H1 (cell line): ENCODE measurements around the gene PHKA2. TPM values are rescaled to one million over a fixed set of nuclear protein-coding genes. Genes with fewer than 3 reads are reported as not detected.

Experiments used
- CTCF ChIA-PET: fragments of 300-600 bp; sonication (Branson Sonifier 250); formaldehyde crosslinking; loops from one replicate; lab custom pipeline; 2021; ENCODE audit not compliant: partially characterized antibody; lab: Charles Lee
- POLR2A ChIA-PET: fragments of 300-600 bp; sonication (Branson Sonifier 250); formaldehyde crosslinking; loops from one replicate; lab custom pipeline; 2021; ENCODE audit warnings: inconsistent platforms; ENCODE audit not compliant: partially characterized antibody; lab: Charles Lee
- DNase-seq, 2 experiments: peaks; one replicate each; pipeline versions ENCODE4 v3.0.0 to v3.0.0-alpha.2; 2010 to 2022; ENCODE audit warnings: low spot score in 2 of 2, low read depth in 1 of 2, mixed read lengths in 1 of 2
- FAIRE-seq: peaks from 2 replicates; lab custom pipeline; 2011; peaks lifted over from hg19 to GRCh38; lab: Jason Lieb, UNC
- H2AFZ ChIP-seq: 2 replicates; pipeline ENCODE4 v1.8.1; 2012; ENCODE audit warnings: low read length, inconsistent platforms
- H2AK5ac ChIP-seq: 2 replicates; pipeline ENCODE4 v1.6.1; 2013; ENCODE audit warnings: low read depth, low read length
- H2BK120ac ChIP-seq: replicated peaks from 2 replicates; pipeline ENCODE3; 2013; ENCODE audit warnings: low read depth, low read length, inconsistent platforms
- H2BK12ac ChIP-seq: 2 replicates; pipeline ENCODE4 v1.6.1; 2013; ENCODE audit warnings: low read depth, low read length
- H2BK15ac ChIP-seq: 2 replicates; pipeline ENCODE4 v1.6.1; 2013; ENCODE audit warnings: low read length
- H2BK20ac ChIP-seq: 2 replicates; pipeline ENCODE4 v1.6.1; 2013; ENCODE audit warnings: low read length
- H2BK5ac ChIP-seq: 2 replicates; pipeline ENCODE4 v1.6.1; 2013; ENCODE audit warnings: low read depth, low read length
- H3K14ac ChIP-seq: 2 replicates; pipeline ENCODE4 v1.6.1; 2013; ENCODE audit warnings: inconsistent platforms; ENCODE audit not compliant: insufficient read length
- H3K18ac ChIP-seq: 2 replicates; pipeline ENCODE4 v1.6.1; 2013; ENCODE audit warnings: low read length; ENCODE audit errors: extremely low read depth
- H3K23ac ChIP-seq: 2 replicates; pipeline ENCODE4 v1.6.1; 2013; ENCODE audit warnings: inconsistent platforms; ENCODE audit not compliant: insufficient read length
- H3K23me2 ChIP-seq: 2 replicates; pipeline ENCODE4 v1.6.1; 2013; ENCODE audit warnings: low read depth, low read length
- H3K27ac ChIP-seq: 2 replicates; pipeline ENCODE4 v1.6.1; 2011; ENCODE audit warnings: low read depth, low read length, inconsistent platforms
- H3K27me3 ChIP-seq, 4 experiments: replicated peaks in 1 of 4; 1 replicate in 1 of 4; 2 replicates in 3 of 4; pipeline versions ENCODE4 v1.6.1 to v1.8.1; 2011 to 2013; ENCODE audit warnings: low read length in 3 of 4, mild to moderate bottlenecking in 3 of 4, inconsistent platforms in 2 of 4, mixed read lengths in 2 of 4, moderate library complexity in 1 of 4; ENCODE audit not compliant: control insufficient read depth in 3 of 4, insufficient read depth in 3 of 4; ENCODE audit errors: extremely low read depth in 1 of 4
- H3K36me3 ChIP-seq, 4 experiments: 2 replicates each; pipeline versions ENCODE4 v1.6.1 to v1.8.1; 2011 to 2013; ENCODE audit warnings: mild to moderate bottlenecking in 4 of 4, low read length in 3 of 4, moderate library complexity in 2 of 4, control low read depth in 1 of 4, inconsistent platforms in 1 of 4; ENCODE audit not compliant: insufficient read depth in 4 of 4, control insufficient read depth in 2 of 4
- H3K4ac ChIP-seq: replicated peaks from 2 replicates; pipeline ENCODE3; 2013; ENCODE audit warnings: low read length, low read depth, mixed read lengths, inconsistent platforms; ENCODE audit not compliant: insufficient read length
- H3K4me1 ChIP-seq, 4 experiments: replicated peaks in 1 of 4; 1 replicate in 1 of 4; 2 replicates in 3 of 4; pipeline versions ENCODE4 v1.6.1 to v1.8.1; 2011 to 2013; ENCODE audit warnings: low read length in 3 of 4, inconsistent platforms in 2 of 4, mixed read lengths in 1 of 4; ENCODE audit not compliant: insufficient read depth in 4 of 4, control insufficient read depth in 3 of 4
- H3K4me2 ChIP-seq, 2 experiments: 2 replicates each; pipeline versions ENCODE4 v1.6.1 to v1.8.1; 2011 to 2013; ENCODE audit warnings: low read depth in 2 of 2, low read length in 2 of 2, control low read depth in 1 of 2, inconsistent platforms in 1 of 2, mild to moderate bottlenecking in 1 of 2; ENCODE audit not compliant: insufficient read depth in 1 of 2
- H3K4me3 ChIP-seq, 4 experiments: fragments of 200-600, 300-600 bp in 1 of 4; sonication (generic), shearing (Covaris generic), sonication (Bioruptor Twin) in 1 of 4; 2 replicates each; pipeline versions ENCODE4 v1.5.1 to v1.8.1; 2011 to 2016; ENCODE audit warnings: low read length in 4 of 4, low read depth in 3 of 4, control low read depth in 2 of 4, inconsistent platforms in 2 of 4, mild to moderate bottlenecking in 2 of 4, mixed read lengths in 1 of 4, moderate library complexity in 1 of 4; ENCODE audit not compliant: insufficient read depth in 2 of 4; ENCODE audit errors: extremely low read depth in 1 of 4
- H3K56ac ChIP-seq: replicated peaks from 2 replicates; pipeline ENCODE3; 2013; ENCODE audit warnings: low read depth, mild to moderate bottlenecking, mixed read lengths, low read length, inconsistent platforms; ENCODE audit not compliant: insufficient read length
- H3K79me1 ChIP-seq: 2 replicates; pipeline ENCODE4 v1.6.1; 2013; ENCODE audit warnings: low read depth, low read length, control low read depth
- H3K79me2 ChIP-seq, 2 experiments: 2 replicates each; pipeline versions ENCODE4 v1.6.1 to v1.8.1; 2012 to 2013; ENCODE audit warnings: low read length in 2 of 2, mild to moderate bottlenecking in 2 of 2, inconsistent platforms in 1 of 2; ENCODE audit not compliant: insufficient read depth in 2 of 2, control insufficient read depth in 1 of 2
- H3K9ac ChIP-seq, 4 experiments: replicated peaks in 1 of 4; 1 replicate in 1 of 4; 2 replicates in 3 of 4; pipeline versions ENCODE4 v1.6.1 to v1.8.1; 2011 to 2013; ENCODE audit warnings: low read depth in 3 of 4, low read length in 3 of 4, control low read depth in 2 of 4, mild to moderate bottlenecking in 2 of 4, moderate library complexity in 2 of 4, inconsistent platforms in 1 of 4; ENCODE audit errors: extremely low read depth in 1 of 4
- H3K9me3 ChIP-seq, 2 experiments: 2 replicates each; pipeline versions ENCODE4 v1.6.1 to v1.8.1; 2012 to 2013; ENCODE audit warnings: mild to moderate bottlenecking in 2 of 2, moderate library complexity in 2 of 2, control low read depth in 1 of 2, inconsistent platforms in 1 of 2, low read depth in 1 of 2, low read length in 1 of 2, mixed read lengths in 1 of 2; ENCODE audit not compliant: insufficient read depth in 2 of 2
- H4K20me1 ChIP-seq, 2 experiments: replicated peaks in 1 of 2; 2 replicates each; pipeline versions ENCODE3 to v1.8.1; 2011 to 2013; ENCODE audit warnings: inconsistent platforms in 2 of 2, low read length in 2 of 2, mild to moderate bottlenecking in 1 of 2; ENCODE audit not compliant: insufficient read depth in 2 of 2, control insufficient read depth in 1 of 2
- H4K5ac ChIP-seq: 2 replicates; pipeline ENCODE4 v1.6.1; 2013; ENCODE audit warnings: low read length, low read depth, mixed read lengths, inconsistent platforms; ENCODE audit not compliant: insufficient read length
- H4K8ac ChIP-seq: 2 replicates; pipeline ENCODE4 v1.8.0; 2013; ENCODE audit warnings: mild to moderate bottlenecking, moderate library complexity, low read length, inconsistent platforms; ENCODE audit not compliant: insufficient read depth; ENCODE audit errors: extremely low read depth
- H4K91ac ChIP-seq: replicated peaks from 2 replicates; pipeline ENCODE3; 2013; ENCODE audit warnings: low read length, mixed read lengths, inconsistent platforms; ENCODE audit not compliant: insufficient read length
- KDM1A ChIP-seq: fragments of 200-600, 300-600 bp; sonication (generic); IDR thresholded peaks from 2 replicates; pipeline ENCODE4 v1.7.1; 2016; ENCODE audit warnings: mild to moderate bottlenecking, low read length, borderline replicate concordance
- RAD21 ChIP-seq, 2 experiments: IDR thresholded peaks in 1 of 2; conservative IDR thresholded peaks in 1 of 2; 2 replicates each; pipeline ENCODE4 v1.6.1; 2011; ENCODE audit warnings: low read depth in 2 of 2, low read length in 2 of 2, improper control_type of control experiment in 1 of 2, inconsistent platforms in 1 of 2, mild to moderate bottlenecking in 1 of 2, moderate library complexity in 1 of 2
- WGBS, 2 experiments: shearing (Covaris generic) in 1 of 2; methylation state at CpG; one replicate each; pipeline versions ENCODE4 v1.1.6 to v1.1.7; 2013 to 2015; ENCODE audit warnings: low lambda C conversion rate in 2 of 2, mixed read lengths in 2 of 2, inconsistent platforms in 1 of 2, low coverage in 1 of 2, missing lambda C conversion rate in 1 of 2; ENCODE audit not compliant: insufficient replicate concordance in 2 of 2, insufficient coverage in 1 of 2, insufficient read length in 1 of 2; ENCODE audit errors: extremely low coverage in 1 of 2, missing lambda C conversion rate in 1 of 2; 5-methylcytosine and 5-hydroxymethylcytosine counted together
- polyA plus RNA-seq, 7 experiments: library from polyadenylated mRNA; depleted of rRNA in 3 of 7; stranded (reverse) in 5 of 7; unstranded in 2 of 7; fragments of >200 nt in 5 of 7; fragments of 200-250 nt in 2 of 7; gene quantifications; 1 replicate in 5 of 7; 2 replicates in 1 of 7; 4 replicates in 1 of 7; pipeline versions ENCODE4 v1.2.1 to v1.2.3, GENCODE V29; 2011 to 2013; ENCODE audit warnings: missing spikeins in 2 of 7, mixed read lengths in 2 of 7
- total RNA-seq: library from RNA; stranded (reverse); fragmentation: NEBNext Ultra II Directional; extraction: Animal tissue kit (Norgen Biotek cat#: 25700); gene quantifications from 2 replicates; pipeline ENCODE4 v1.2.1, GENCODE V29; 2021
- TF ChIP-seq, protein P1 (sequence below), 3 experiments: IDR thresholded peaks; 1 replicate in 2 of 3; 2 replicates in 1 of 3; pipeline versions ENCODE4 v1.5.1 to v1.6.1; 2011; ENCODE audit warnings: low read length in 3 of 3, mild to moderate bottlenecking in 3 of 3, inconsistent platforms in 2 of 3, low read depth in 1 of 3, moderate library complexity in 1 of 3; ENCODE audit not compliant: insufficient read depth in 1 of 3; ENCODE audit errors: control extremely low read depth in 1 of 3

PHKA2 gene
- total and polyA plus RNA-seq, 2 of the 8 experiments (the other 6 are each of a cell fraction or from before 2014, with no cell fraction given) = 28.1 to 35.8 TPM

DNA sequence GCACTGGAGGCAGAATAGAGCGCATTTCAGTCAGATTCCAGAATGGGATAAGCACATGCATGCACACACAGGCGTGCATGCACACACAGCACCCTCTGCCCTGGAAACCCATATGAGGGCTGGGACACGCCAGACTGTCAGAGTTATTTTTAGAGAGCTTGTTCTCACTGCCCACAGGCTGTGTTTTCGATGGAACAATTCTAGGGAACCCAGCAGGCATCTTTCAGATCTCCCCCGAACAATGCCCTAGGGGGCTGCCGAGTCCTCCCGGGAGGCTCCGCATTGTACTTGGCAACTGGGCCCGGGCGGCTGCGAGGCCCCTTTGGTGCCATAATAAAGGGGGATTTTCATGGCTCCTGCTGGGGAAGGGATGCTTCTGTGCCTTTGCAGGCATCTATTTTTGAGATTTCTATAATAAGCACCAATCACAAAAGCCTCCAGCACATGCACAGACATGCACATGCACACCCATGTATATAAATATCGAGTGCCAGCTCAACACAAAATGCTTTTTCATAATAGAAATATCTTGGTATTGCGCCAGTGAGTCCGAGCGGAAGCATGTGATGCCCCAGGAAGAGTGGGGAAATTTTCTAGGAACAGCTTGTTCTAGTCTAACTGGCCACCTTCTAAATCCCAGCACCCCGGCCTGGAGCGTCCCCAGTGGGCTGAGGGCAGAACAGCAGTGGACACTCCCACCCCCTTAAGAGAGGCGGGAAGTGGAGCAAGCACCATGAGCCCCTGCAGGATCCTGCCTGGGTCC lies 88.5 kb downstream of the PHKA2 start:
- no peak overlapping the region for H3K9ac ChIP-seq
- no peak for FAIRE-seq

More for the DNA sequence above, 88.5 kb downstream of the PHKA2 start:
- Histone ChIP-seq H3K79me2 (no peaks in the 10 kb centered on the region), H2BK12ac (no peak overlapping the region), H2BK15ac (no peak overlapping the region), H3K23ac (no peak overlapping the region), H3K4ac (no peak overlapping the region), H3K23me2 (no peaks in the 10 kb centered on the region), H3K4me1 (no peaks in the 10 kb centered on the region), H2AK5ac (no peak overlapping the region), H2BK20ac (no peak overlapping the region), H3K9me3 (no peaks in the 10 kb centered on the region), H3K4me2 (no peak overlapping the region), H4K8ac (no peak overlapping the region), H3K27ac (no peak overlapping the region), H2AFZ (no peak overlapping the region), H2BK5ac (no peak overlapping the region), H3K79me1 (no peaks in the 10 kb centered on the region), H3K56ac (no peak overlapping the region), H3K4me3 (no peak overlapping the region), H3K36me3 (peaks cover 0 to 3% (median 0%) of the 10 kb centered on the region in 4 experiments; a peak in 4 of 8 replicates), H3K14ac (no peak overlapping the region), H4K91ac (no peak overlapping the region), H3K27me3 (no peaks in the 10 kb centered on the region), H3K18ac (no peak overlapping the region), H4K5ac (no peak overlapping the region), H2BK120ac (no peak overlapping the region), H4K20me1 (no peaks in the 10 kb centered on the region)
- ChIA-PET CTCF (interaction anchor here (0.6 to 1.0 kb wide), 4 partner anchors 13 to 503 kb away, joined by 3 to 6 read pairs (median 3); no protein-coding TSS in a partner anchor), POLR2A (no interaction called here)
- 93% methylated on average over 5 of the region's 18 CpGs; no CpG with 5 or more reads in 1 of the 2 experiments for WGBS, 2 experiments
- DNase-seq = no peak
- TF ChIP-seq RAD21 (IDR thresholded peaks at IDR 0.05 in 1 of 2, conservative IDR thresholded peaks at IDR 0.05 in 1 of 2; ENCODE audit: low read depth in 2 of 2, low read length in 2 of 2) (peak; percentile 11 to 41; a peak in 3 of 4 replicates), KDM1A (no peak)
- TF ChIP-seq, protein P1, sequence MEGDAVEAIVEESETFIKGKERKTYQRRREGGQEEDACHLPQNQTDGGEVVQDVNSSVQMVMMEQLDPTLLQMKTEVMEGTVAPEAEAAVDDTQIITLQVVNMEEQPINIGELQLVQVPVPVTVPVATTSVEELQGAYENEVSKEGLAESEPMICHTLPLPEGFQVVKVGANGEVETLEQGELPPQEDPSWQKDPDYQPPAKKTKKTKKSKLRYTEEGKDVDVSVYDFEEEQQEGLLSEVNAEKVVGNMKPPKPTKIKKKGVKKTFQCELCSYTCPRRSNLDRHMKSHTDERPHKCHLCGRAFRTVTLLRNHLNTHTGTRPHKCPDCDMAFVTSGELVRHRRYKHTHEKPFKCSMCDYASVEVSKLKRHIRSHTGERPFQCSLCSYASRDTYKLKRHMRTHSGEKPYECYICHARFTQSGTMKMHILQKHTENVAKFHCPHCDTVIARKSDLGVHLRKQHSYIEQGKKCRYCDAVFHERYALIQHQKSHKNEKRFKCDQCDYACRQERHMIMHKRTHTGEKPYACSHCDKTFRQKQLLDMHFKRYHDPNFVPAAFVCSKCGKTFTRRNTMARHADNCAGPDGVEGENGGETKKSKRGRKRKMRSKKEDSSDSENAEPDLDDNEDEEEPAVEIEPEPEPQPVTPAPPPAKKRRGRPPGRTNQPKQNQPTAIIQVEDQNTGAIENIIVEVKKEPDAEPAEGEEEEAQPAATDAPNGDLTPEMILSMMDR (IDR thresholded peaks at IDR 0.05; ENCODE audit: control extremely low read depth in 1 of 3, insufficient read depth in 1 of 3, low read depth in 1 of 3, low read length in 3 of 3) = peak in 1 of 3 experiments; percentile 3; a peak in 2 of 4 replicates
